IMR-90 (cell line): ENCODE measurements around the gene DUS3L. TPM values are rescaled to one million over a fixed set of nuclear protein-coding genes. Genes with fewer than 3 reads are reported as not detected.

ENCODE experiments used
- ATAC-seq: fragments of 200-7000 bp; cut with Tn5 transposase; 2 replicates; pipeline ENCODE4 v1.9.1; 2020; ENCODE audit warnings: low read depth, mild to moderate bottlenecking, moderate library complexity
- BruUV-seq: library from RNA; stranded (reverse); fragments of 400-500 nt; replicated peaks from 2 replicates; lab custom pipeline; 2021; lab: Mats Ljungman, UMichigan
- CTCF ChIA-PET: fragments of 300-600 bp; formaldehyde crosslinking; extraction: SDS; loops from one replicate; lab custom pipeline; 2021; ENCODE audit warnings: antibody characterized with exemption; lab: Yijun Ruan, JAX
- POLR2A ChIA-PET: fragments of 300-600 bp; sonication (Branson Sonifier 250); formaldehyde crosslinking; loops from one replicate; lab custom pipeline; 2022; ENCODE audit warnings: antibody characterized with exemption; ENCODE audit not compliant: unreplicated experiment; lab: Charles Lee
- DNase-seq: peaks from one replicate; pipeline ENCODE4 v3.0.0; 2013
- H2AFZ ChIP-seq: replicated peaks from 2 replicates; pipeline ENCODE3; 2013; ENCODE audit warnings: low read length, mild to moderate bottlenecking; ENCODE audit not compliant: poor library complexity
- H2AK5ac ChIP-seq: 2 replicates; pipeline ENCODE4 v1.6.1; 2013; ENCODE audit warnings: low read depth, low read length, inconsistent platforms
- H2AK9ac ChIP-seq: replicated peaks from 2 replicates; pipeline ENCODE3; 2013; ENCODE audit warnings: mild to moderate bottlenecking, low read depth, low read length, moderate library complexity; ENCODE audit not compliant: poor library complexity
- H2BK120ac ChIP-seq: 2 replicates; pipeline ENCODE4 v1.6.1; 2013; ENCODE audit warnings: low read depth, low read length, inconsistent platforms
- H2BK15ac ChIP-seq: 3 replicates; pipeline ENCODE4 v1.6.1; 2013; ENCODE audit warnings: low read depth, low read length, inconsistent platforms
- H2BK20ac ChIP-seq: 2 replicates; pipeline ENCODE4 v1.6.1; 2013; ENCODE audit warnings: low read depth, mild to moderate bottlenecking, inconsistent platforms, low read length, moderate library complexity
- H2BK5ac ChIP-seq: 2 replicates; pipeline ENCODE4 v1.6.1; 2013; ENCODE audit warnings: mild to moderate bottlenecking, low read depth, low read length, inconsistent platforms; ENCODE audit not compliant: poor library complexity, severe bottlenecking
- H3K14ac ChIP-seq: replicated peaks from 2 replicates; pipeline ENCODE4 v1.6.1; 2013; ENCODE audit warnings: low read depth, low read length, inconsistent platforms
- H3K18ac ChIP-seq: 2 replicates; pipeline ENCODE4 v1.6.1; 2013; ENCODE audit warnings: low read depth, low read length, control low read depth
- H3K23ac ChIP-seq: 2 replicates; pipeline ENCODE4 v1.6.1; 2013; ENCODE audit warnings: low read depth, low read length, inconsistent platforms
- H3K27ac ChIP-seq: 2 replicates; pipeline ENCODE4 v1.5.1; 2013; ENCODE audit warnings: mild to moderate bottlenecking, control low read depth, low read length; ENCODE audit not compliant: insufficient read depth
- H3K27me3 ChIP-seq: 2 replicates; pipeline ENCODE4 v1.6.1; 2013; ENCODE audit warnings: low read length; ENCODE audit not compliant: control insufficient read depth, insufficient read depth
- H3K36me3 ChIP-seq: 2 replicates; pipeline ENCODE4 v1.6.1; 2013; ENCODE audit warnings: low read length, mixed read lengths; ENCODE audit not compliant: control insufficient read depth, insufficient read depth
- H3K4ac ChIP-seq: 2 replicates; pipeline ENCODE4 v1.6.1; 2013; ENCODE audit warnings: low read depth, low read length, inconsistent platforms
- H3K4me1 ChIP-seq: 2 replicates; pipeline ENCODE4 v1.6.1; 2013; ENCODE audit warnings: low read length, mixed read lengths; ENCODE audit not compliant: control insufficient read depth, insufficient read depth
- H3K4me2 ChIP-seq: 2 replicates; pipeline ENCODE4 v1.6.1; 2013; ENCODE audit warnings: low read depth, mild to moderate bottlenecking, control low read depth, low read length, moderate library complexity
- H3K4me3 ChIP-seq: 2 replicates; pipeline ENCODE4 v1.5.1; 2013; ENCODE audit warnings: low read depth, mild to moderate bottlenecking, control low read depth, low read length, moderate library complexity; ENCODE audit not compliant: insufficient read depth
- H3K56ac ChIP-seq: 2 replicates; pipeline ENCODE4 v1.6.1; 2013; ENCODE audit warnings: low read length, inconsistent platforms; ENCODE audit not compliant: insufficient read depth; ENCODE audit errors: extremely low read depth
- H3K79me1 ChIP-seq, 2 experiments: 2 replicates each; pipeline ENCODE4 v1.6.1; 2013; ENCODE audit warnings: low read length in 2 of 2, inconsistent platforms in 1 of 2, low read depth in 1 of 2
- H3K9ac ChIP-seq: 2 replicates; pipeline ENCODE4 v1.6.1; 2013; ENCODE audit warnings: low read depth, low read length, control low read depth
- H3K9me1 ChIP-seq: 2 replicates; pipeline ENCODE4 v1.6.1; 2013; ENCODE audit warnings: low read length, inconsistent platforms; ENCODE audit not compliant: insufficient read depth
- H3K9me3 ChIP-seq: 2 replicates; pipeline ENCODE4 v1.6.1; 2013; ENCODE audit warnings: low read length; ENCODE audit not compliant: control insufficient read depth, insufficient read depth
- H4K20me1 ChIP-seq: 2 replicates; pipeline ENCODE4 v1.6.1; 2013; ENCODE audit warnings: low read length, inconsistent platforms; ENCODE audit not compliant: insufficient read depth
- H4K5ac ChIP-seq: 2 replicates; pipeline ENCODE4 v1.6.1; 2013; ENCODE audit warnings: mild to moderate bottlenecking, low read depth, low read length, control low read depth
- H4K8ac ChIP-seq, 2 experiments: 2 replicates each; pipeline ENCODE4 v1.6.1; 2013; ENCODE audit warnings: low read depth in 2 of 2, low read length in 2 of 2, control low read depth in 1 of 2, inconsistent platforms in 1 of 2
- H4K91ac ChIP-seq: 2 replicates; pipeline ENCODE4 v1.6.1; 2013; ENCODE audit warnings: low read depth, low read length, inconsistent platforms; ENCODE audit not compliant: insufficient read depth
- MAFK ChIP-seq: IDR thresholded peaks from 2 replicates; pipeline ENCODE4 v1.6.1; 2012; ENCODE audit warnings: low read depth, low read length, improper control_type of control experiment
- NFE2L2 ChIP-seq: fragments of 150-350 bp; IDR thresholded peaks from 2 replicates; pipeline ENCODE4 v1.6.1; 2016; ENCODE audit warnings: low read depth, mild to moderate bottlenecking, low read length
- WGBS, 2 experiments: methylation state at CpG; one replicate each; pipeline versions ENCODE4 v1.1.5 to v1.1.7; 2013; ENCODE audit warnings: missing lambda C conversion rate in 2 of 2; ENCODE audit not compliant: insufficient read length in 1 of 2; ENCODE audit errors: extremely low coverage in 2 of 2; 5-methylcytosine and 5-hydroxymethylcytosine counted together
- dilution Hi-C: fragments of 300-500 bp; cut with HindIII; formaldehyde crosslinking; loops from one replicate; pipeline ENCODE4 v1.14.3; 2018; ENCODE audit warnings: low sequenced_read_pairs; ENCODE audit not compliant: unreplicated experiment
- in situ Hi-C: fragments of 300-500 bp; cut with MboI; formaldehyde crosslinking; loops from 3 replicates; pipeline ENCODE4 v1.14.3; 2019; ENCODE audit warnings: low sequenced_read_pairs, inconsistent platforms, mixed read lengths
- intact Hi-C: fragments of 100-400 bp; cut with micrococcal nuclease; formaldehyde crosslinking; loops from 2 replicates; pipeline ENCODE4 v1.10.0; 2022
- polyA plus RNA-seq, 3 experiments: library from polyadenylated mRNA; depleted of rRNA; stranded (reverse); fragments of >200 nt; gene quantifications; 2 replicates each; pipeline ENCODE4 v1.2.3, GENCODE V29; 2012; ENCODE audit warnings: low replicate concordance in 1 of 3
- total RNA-seq: library from RNA; depleted of rRNA; stranded (reverse); fragments of >200 nt; gene quantifications from 2 replicates; pipeline ENCODE4 v1.2.3, GENCODE V29; 2012

DUS3L gene
- total and polyA plus RNA-seq, 2 of the 4 experiments (the other 2 are of a cell fraction) = 12.4 to 21.3 TPM

DNA sequence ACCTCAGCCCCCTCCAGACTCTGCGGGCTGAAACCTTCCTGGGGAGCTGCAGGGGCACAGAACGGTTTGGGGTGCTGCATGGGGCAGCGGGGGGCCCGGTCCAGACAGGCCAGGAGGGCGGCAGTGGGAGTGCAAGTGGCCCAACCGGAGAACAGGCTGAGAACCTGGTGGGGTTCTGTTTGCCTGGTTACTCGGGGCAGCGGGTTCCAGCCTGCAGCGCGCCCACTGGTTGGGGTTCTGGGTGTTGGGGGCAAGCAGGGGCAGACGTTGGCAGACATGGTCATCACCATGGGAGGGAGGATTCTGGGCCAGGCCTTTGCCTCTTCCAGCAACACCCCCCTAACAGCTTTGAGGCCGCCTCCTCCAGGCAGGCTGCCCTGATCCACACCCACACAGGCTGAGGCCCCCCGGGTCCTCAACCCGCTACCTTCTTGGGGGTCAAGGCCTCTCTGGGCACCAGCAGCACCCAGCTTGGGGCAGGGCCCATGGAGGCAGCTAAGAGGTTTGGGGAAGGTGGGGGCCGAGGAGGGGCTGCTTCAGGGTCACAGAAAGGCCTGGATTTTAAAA is 6.3 kb downstream of the DUS3L start, which contains the start of gene PRR22:
Gene PRR22 (minus strand): TSS at position 166 of the 567 bp plus-strand sequence. CDS start 86 bp downstream, at position 80.
- no TSS peak for BruUV-seq
- Histone ChIP-seq H3K14ac (no peak within 1 kb of the TSS), H3K4me1 (no peaks in the 10 kb centered on the region), H2AFZ (no peak within 1 kb of the TSS), H3K36me3 (peaks cover 44% of the 10 kb centered on the region), H2BK120ac (no peak within 1 kb of the TSS), H4K91ac (no peak within 1 kb of the TSS), H3K56ac (no peak within 1 kb of the TSS), H3K4ac (no peak within 1 kb of the TSS), H3K79me1 (peaks cover 0 to 4% of the 10 kb centered on the region in 2 experiments; a peak in 2 of 4 replicates), H2BK20ac (no peak within 1 kb of the TSS), H3K18ac (no peak within 1 kb of the TSS), H2BK5ac (no peak within 1 kb of the TSS), H2AK9ac (no peak within 1 kb of the TSS), H3K9ac (no peak within 1 kb of the TSS), H3K9me3 (no peaks in the 10 kb centered on the region), H2AK5ac (no peak within 1 kb of the TSS), H2BK15ac (no peak within 1 kb of the TSS), H3K4me3 (no peak within 1 kb of the TSS), H3K23ac (no peak within 1 kb of the TSS), H3K27ac (no peak within 1 kb of the TSS), H4K20me1 (no peaks in the 10 kb centered on the region; the same call in 1 of the 2 replicates), H3K4me2 (no peak within 1 kb of the TSS), H4K8ac (no peak within 1 kb of the TSS), H4K5ac (no peak within 1 kb of the TSS), H3K9me1 (no peaks in the 10 kb centered on the region), H3K27me3 (no peaks in the 10 kb centered on the region)
- POLR2A ChIA-PET = no interaction called here
- DNase-seq = no peak
- 83% methylated on average over 2 of the region's 15 CpGs; no CpG with 5 or more reads in 1 of the 2 experiments for WGBS, 2 experiments
- no peak for TF ChIP-seq NFE2L2
- no peak for TF ChIP-seq MAFK
- in situ Hi-C loops (no loop called here), intact Hi-C loops (no loop called here), dilution Hi-C loops (no loop called here)
- no peak for ATAC-seq
- CTCF ChIA-PET = no interaction called here
